GM21737 (cell line): ENCODE results near the gene ANKRD17.
A peak's percentile ranks its signal among the peaks of the same experiment; 100 is the strongest.

ENCODE experiments used
- ATAC-seq: cut with Tn5 transposase; IDR thresholded peaks from one replicate; pipeline ENCODE4 v1.9.1; 2021; ENCODE audit warnings: mild to moderate bottlenecking, moderate library complexity; ENCODE audit not compliant: unreplicated experiment

Gene ANKRD17

DNA sequence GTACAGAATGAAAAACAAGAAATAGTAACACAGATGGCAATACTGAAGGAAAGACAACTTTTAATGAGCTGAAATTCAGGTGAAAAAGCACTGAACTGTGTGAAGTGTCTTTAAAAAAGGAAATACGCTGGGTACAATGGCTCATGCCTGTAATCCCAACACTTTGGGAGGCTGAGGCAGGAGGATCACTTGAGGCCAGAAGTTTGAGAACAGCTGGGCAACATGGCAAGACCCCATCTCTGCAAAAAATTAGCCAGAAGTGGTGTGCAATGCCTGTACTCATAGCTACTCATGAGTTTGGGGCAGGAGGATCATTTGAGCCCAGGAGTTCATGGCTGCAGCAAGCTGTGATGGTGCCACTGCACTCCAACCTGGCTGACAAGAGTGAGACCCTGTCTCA, 129.3 kb downstream of the ANKRD17 start:
- no peak for ATAC-seq

DNA sequence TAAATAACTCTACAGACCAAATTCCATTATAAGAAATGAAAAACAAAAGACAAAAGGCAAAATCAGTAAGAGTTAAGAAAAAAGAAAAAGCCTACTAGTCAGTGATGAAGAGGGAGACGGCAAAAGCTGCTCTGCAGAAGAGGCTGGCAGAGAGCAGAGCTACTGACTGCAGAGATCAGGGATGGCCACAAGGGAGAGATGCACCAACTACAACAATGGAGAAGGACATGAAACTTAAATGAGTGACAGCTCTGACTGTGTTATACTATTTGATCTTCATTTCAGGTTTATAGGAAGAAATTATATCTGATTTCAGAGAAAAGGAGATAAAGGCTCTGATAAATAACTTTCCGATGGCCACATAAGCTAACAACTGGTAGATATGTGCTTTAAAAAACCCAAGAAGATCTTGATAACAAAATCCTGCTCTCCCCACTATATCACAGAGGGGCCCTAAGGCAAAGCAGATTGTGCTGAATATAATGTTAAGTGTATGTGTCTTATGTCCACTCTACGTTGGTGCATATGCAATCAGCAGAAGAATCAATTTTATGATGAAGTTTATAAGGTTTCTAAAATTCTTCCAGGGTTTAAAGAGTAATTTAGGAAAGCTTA, 130.7 kb downstream of the ANKRD17 start:
- ATAC-seq, result no peak

DNA sequence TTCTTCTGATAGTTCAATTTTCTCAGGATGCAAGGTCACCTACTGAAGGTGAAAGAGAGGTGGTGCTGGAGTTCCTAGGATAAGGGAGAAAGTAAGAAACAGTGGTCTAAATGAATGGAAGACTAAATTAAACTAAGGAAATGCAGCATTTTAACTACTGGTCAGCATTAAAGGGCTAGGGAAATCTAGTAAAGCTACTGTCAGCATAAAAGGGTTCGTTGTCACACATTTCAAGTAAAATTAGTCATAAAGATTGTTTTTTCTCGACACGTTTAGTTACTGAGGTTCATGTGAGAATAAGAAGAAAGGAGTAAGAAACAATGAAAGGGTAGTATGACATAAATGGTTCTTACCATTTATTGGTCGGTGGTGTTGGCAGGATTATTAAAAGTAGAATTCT, 149.1 kb downstream of the ANKRD17 start:
- no peak for ATAC-seq

DNA sequence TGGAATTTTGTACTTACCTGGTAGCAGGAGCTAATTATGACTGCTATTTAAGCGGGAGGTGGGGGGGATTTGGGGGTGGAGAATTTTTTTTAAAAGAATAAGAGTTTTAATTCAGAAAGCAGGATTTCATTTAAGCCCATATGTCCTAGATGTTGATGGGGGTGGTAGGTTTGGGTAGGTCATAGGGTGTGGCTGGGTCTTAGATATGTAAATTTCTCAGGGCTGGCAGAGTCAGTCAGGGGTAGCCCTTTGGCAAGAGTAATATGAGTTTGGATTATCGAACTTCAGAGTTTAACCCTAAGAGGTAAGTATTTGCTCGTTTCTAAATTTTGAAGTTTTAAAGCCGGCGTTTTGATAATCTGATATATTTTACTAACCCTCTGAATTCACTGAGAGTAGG, 153.9 kb downstream of the ANKRD17 start:
- ATAC-seq, result no peak

DNA sequence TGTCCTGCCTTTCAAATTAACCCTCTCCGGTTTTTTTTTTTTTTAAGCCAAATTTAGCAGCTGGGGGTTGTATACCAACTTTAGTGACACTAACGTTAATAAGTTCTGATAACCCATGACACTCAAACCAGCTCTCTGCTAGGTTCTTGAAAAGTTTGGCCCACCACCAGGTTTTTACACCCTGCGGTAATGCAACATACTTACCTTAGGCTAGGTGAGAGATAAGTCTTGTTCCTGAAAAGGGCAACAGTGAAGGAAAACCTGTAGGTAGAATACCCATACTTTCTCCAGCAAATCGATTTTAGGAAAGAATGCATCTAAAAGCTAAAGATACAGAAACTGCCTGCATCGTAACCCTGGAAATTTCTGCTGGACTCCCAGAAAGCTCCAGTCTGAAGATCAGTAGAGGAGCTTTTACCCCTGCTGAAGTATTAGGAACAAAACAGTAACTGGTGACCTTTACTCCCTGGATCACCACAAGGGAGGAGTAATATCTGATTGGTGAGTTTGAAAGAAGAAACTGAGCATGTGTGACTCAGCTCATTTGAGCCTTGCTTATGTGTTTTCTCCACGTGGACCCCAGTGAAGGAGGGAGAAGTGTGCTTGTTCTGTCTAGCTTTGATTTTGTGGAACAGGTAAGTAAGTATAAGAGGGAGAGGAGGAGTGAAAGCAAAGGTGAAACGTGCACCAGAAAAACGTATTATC, 154.6 kb downstream of the ANKRD17 start:
- ATAC-seq, result no peak

DNA sequence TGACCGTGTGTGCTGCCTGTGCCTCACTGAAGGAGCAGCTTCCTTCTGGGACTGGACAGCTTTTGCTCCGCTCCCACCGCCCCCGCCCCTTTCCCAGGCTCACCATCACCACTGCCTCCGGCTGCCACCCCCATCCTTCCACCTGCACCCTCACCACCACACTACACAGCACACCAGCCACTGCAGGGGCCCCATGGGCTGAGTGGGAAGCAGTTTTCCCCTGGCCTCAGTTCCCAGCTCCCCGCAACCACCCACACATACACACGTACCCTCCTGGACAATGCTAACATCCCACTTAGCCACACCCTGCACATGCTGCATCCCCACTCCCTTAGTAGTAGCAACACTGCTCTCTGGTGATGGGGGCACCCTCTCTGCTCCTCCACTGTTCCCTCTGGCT, 159.5 kb downstream of the ANKRD17 start:
- no peak for ATAC-seq

DNA sequence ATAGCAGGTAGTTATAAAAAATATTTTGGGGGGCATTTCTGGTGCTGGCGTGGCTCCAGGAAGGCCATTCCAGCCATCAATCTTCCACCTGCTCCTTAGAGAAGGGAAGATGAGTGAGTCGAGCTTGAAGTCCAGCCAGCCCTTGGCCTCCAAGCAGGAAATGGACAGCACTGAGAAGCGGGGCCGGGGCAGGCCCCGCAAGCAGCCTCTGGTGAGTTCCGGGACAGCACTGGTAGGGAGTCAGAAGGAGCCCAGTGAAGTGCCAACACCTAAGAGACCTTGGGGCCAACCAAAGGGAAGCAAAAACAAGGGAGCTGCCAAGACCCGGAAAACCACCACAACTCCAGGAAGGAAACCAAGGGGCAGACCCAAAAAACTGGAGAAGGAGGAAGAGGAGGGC, 159.9 kb downstream of the ANKRD17 start:
- ATAC-seq, result no peak

DNA sequence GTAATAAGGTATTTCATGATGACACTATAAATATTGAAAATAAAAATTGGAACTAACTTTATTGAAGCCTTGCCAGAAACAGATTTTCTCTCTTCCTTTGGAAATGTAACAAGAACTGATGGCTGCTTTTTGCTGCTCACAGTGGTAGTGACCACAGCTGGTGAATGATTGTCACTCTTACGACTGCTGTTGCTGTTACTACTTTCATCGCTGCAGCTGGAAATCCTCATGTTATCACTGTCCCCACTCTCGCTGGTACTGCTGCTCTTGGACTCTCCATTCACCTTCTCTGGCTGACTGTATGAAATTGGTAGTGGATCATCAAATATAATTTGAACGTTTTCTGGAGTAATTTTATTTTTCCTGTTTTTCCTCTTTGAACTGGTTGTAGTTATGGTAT, 160.6 kb downstream of the ANKRD17 start:
- no peak for ATAC-seq

DNA sequence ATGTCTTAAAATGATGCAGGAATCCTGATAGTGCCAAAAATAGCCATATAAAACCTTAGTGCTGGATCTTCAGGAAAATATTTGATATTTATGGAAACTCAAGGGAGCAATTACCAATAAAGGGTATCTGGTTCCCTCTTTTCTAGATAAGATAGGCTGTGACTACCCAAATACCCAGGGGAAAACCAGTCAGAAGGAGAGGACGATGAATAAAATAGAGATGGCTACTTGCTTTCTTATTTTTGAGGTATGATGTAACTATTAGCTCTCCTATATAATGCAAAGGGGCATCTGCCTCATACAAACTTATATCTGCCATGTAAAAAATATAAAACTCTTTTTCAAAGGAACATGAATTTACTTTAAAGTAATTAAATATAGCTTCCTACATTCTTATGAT, 165.7 kb downstream of the ANKRD17 start:
- no peak for ATAC-seq

DNA sequence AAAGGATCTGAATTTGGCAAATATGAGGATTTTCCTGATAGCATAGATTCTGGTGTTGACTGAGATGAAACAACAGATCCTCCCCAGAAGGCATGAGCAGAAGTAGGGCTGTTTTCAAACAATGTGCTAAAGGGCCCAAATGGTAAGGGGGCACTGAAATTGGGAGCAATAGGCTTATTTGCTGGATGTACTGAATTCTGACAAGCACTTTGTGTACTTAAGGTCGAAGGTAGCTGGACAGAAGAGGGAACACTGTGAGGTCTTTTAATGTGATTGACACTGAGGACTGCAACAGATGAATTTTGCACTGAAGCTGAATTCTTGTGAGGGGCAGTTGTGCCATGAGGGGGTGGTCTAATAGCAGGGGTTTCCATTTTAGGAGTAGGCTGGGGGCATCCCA, 167.9 kb downstream of the ANKRD17 start:
- no peak for ATAC-seq

DNA sequence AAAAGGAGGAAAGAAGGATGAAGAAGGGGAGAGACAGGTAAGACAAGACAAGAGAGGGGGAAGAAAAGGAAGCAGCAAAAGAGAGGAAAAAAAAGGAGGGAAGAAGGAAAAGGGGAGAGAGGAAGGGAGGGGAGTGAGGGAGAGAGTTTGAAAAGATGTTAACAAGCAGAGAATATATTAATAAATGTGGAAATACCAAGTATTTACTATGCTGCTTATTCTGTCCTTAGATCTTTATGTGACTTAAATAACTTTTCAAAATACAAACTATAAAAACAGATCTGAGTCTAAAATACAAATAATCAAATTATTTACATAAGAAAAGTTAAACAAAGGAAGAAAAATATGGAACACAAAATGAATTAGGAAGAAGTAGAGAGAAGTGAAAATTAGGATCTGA, 170.7 kb downstream of the ANKRD17 start:
- ATAC-seq, result no peak

DNA sequence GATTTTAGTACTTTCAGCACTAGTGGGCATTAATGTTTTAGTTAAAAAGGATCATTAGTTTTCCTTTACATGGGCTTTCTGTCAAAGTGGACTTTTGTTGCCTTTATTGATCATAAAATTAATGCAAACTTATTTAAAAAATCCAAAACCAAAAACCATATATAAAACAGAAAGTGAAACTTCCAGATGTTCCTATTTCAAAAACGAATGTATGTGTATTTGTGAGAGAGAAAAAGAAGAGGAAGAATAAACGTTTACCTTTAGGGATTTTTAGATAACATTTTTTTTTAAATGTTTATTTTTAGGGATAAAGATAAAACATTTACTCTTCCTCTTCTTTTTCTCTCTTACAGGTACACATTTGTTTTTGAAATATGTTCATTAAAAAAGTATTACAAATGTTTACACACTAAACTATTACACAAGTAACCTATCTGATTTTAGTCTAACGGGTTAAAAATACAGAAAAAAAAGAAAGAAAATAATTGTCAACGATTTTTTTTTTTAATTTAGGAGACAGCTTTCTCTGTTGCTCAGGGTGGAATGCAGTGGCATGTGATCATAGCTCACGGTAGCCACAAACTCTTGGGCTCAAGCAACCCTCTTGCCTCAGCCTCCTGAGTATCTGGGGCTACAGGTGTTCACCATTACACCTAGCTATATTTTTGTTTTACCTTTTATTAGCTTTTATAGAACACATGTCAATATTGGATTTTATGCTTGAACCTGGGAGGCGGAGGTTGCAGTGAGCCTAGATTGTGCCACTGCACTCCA, 172.3 kb downstream of the ANKRD17 start:
- ATAC-seq, result no peak

DNA sequence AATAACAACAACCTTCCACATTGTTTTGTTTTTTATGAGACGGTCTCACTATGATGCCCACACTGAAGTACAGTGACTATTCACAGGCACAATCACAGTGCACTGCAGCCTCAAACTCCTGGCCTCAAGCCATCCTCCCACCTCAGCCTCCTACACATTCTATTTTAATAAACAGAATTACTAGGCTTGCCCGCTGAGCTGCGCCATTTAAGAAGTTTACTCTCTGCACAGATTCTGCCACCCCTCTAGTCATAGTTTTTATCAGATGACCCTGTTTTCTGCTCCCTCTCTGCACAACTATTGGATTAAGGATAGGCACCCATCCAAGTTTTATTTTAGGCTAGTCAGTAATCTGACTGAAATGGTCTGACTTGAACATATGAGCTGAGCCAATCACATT, 177.8 kb downstream of the ANKRD17 start:
- ATAC-seq, result no peak

DNA sequence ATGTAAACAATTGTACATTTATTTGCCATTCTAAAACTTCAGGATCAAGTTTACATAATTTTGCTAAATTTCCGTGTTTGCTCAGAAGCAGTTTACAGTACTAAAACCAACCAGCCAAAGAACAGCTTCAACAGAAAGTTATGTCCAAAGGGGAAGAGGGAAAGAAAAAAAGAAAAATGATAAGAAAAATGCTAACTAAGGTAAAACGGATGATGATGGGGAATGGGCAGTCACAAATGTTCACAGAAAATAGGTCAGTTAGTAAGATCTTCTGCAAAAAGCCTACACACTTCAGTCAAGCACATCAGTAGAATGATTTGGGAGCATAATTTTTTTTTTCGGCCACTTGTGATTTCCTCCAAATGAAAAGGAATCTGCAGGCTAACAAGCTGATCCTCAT, 182.8 kb downstream of the ANKRD17 start:
- no peak for ATAC-seq

DNA sequence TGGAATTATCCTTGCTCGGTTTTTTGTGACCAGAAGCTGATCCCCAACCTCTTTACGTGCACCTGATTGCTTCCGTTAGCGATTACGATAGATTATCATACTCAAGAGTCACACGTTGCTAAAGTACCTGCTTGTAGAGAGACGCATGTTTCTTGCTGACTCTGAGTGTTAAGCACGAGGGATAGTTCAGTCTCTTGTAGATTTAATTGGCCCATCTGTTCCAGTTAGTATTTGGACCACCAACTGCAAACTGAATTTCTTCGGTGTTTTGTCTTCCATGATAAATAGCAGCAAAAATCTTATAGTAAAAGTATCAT, 188.6 kb downstream of the ANKRD17 start:
- peak; percentile 13 for ATAC-seq

DNA sequence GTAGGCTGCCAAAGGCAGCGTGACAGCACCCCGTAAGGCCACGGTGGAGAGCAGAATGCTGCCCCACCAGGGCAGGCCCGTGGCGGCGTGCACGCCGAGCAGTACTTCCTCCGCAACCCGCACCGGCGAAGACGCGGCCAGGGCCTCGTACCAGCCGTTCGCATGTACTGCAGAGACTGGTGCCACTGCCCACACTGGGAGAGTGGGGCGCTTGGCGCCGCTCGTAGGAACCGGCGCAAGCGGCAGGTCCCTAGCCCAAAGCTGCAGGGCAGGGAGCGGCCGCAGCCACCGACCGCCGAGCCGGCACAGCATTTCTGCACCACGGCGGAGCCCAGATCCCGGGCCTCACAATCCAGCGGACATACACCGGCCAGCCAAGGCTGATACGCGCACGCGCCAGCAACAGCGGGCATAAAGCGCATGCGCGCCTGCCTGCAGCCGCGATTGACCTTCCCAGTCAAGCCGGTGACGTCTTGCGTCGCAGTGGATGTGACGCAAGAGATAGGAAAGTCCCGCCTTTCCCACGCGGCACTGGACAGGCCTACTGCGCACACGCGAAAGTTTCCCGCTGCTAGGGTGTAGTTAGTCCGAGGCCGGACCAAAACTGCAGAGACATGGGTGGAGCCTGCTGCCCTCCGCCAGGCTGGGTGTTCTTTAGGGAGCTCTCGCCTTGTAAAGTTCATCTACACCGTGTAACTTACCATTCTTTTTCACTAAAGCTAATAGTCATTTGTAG, 189.1 kb downstream of the ANKRD17 start, which contains the start of gene COX18:
Gene COX18, minus strand, starts transcription at position 379 of the 736 bp plus-strand sequence. Its CDS starts 67 bp downstream, at position 312.
- ATAC-seq, result peak; percentile 84

DNA sequence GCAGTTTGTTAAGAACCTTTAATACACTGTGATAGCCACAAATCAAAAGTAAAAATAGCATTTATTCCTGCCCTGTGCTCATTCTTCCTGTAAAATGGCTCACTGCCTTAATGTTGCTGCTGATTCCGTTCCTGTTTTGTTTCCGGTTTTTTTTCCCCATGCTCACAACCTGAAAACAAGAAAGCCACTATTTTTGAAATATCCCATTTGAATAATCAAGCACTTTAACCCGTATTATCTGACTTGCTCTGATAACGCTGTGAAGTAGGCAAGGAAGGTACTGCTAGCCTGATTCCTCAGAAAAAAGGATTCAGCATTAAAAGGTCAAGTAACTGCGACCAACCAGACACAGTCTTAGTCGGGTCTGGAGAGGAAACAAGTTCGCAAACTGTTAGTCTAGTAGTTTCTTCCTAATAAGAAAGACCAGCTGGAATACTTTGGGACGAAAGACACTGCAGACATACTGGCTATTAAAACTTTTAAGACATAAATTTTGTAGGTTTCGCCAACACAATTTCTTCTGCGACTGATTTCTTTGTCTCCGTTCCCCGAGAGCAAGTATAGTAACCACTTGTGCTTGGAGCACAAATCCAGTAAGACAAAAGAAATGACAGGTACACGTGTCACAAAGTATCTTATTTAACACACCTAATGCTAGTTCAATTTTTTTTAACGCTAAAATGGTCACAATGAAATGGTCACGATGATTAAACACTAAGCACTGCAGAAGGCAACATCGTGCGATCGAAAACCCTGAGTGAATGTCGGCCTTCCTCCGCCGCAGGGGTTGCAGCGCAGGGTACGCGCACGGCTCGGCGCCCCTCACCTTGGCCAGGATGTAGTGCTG, 189.9 kb downstream of the ANKRD17 start:
- ATAC-seq, result no peak

DNA sequence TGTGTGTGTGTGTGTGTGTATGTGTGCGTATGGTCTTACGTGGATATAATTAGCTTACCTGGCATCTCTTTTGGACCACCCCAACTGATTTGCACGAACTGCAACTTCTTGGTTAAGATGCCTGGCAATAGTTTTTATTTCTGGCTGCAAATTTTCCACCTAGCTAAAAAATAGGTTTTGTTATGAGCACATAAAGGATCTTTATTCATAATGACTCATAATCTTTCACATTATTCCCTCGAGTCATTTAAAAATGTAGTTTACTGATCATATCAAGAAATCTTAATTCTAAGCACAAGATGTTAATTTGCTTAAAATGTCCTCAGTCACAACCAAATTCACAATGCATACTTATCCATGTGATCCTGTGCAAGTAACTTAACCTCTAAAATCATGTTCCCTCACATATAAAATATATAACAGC, 190.6 kb downstream of the ANKRD17 start:
- no peak for ATAC-seq

DNA sequence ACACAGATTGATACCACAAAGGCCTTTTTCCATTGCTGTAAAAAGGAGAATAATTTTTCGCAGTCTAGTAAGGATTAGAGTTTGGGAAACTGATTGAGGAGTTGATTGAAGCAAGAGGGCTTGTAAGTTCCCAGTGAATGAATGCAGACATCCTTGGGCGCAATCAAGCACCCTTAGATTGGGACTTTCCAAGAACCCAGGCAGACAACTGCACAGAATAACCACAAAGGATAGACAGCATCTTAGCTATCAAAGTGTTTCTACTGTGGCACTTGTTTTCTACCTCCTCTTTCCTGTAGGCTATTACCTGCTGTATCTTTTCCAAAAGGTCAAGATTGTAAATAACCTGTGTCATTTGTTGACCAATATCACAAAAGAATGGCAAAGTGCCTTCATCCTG, 191.7 kb downstream of the ANKRD17 start:
- no peak for ATAC-seq

DNA sequence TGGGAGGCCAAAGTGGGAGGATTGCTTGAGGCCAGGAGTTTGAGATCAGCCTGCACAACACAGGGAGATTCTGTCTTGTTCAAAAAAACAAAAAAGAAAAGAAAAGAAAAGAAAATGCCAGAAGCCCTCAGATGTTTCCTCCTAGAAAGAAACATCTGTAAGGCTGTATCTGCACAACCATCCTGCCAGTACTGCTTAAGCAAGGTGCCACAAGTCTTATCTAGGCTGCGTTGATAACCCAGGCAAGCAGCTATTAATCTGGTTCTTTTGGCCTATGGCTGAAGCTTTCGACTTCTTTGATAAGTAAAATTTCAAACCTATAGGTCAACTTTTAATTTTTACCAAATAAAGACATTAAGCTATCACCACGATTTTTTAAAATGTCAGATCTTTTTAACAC, 192.2 kb downstream of the ANKRD17 start:
- ATAC-seq, result no peak

DNA sequence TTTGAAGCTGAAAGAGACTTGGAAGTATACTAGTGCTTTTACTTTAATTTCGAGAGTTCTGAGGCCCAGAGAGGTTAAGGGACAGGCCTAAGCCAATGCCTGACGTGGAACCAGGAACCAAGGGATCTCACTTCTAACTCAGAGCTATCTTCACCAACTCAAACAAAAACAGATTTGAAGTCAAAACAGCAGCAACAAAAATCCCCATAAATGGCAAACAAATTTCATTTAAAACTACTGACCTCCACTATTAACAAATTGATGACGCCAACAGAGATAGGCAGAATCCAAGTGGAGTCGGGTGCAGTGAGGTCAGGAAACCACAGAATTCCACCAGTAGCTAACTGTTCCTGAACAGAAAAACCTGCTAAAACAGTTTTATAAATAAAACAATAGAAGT, 194.1 kb downstream of the ANKRD17 start:
- ATAC-seq, result no peak
